Type B pancreatic cell (in vitro differentiated cells): ENCODE data around the gene NEURL1. TPM values are rescaled to one million over a fixed set of nuclear protein-coding genes. Genes with fewer than 3 reads are reported as not detected.

Experiments
- DNase-seq: peaks from one replicate; pipeline ENCODE4 v3.0.0; 2021; ENCODE audit warnings: mixed read lengths; ENCODE audit not compliant: unreplicated experiment; ENCODE audit errors: extremely low spot score
- H3K27ac Mint-ChIP-seq: 2 replicates; pipeline ENCODE4 v1.8.0; 2021; ENCODE audit warnings: mild to moderate bottlenecking, mixed read lengths
- H3K27me3 Mint-ChIP-seq: 2 replicates; pipeline ENCODE4 v1.8.0; 2021; ENCODE audit warnings: mixed read lengths
- H3K36me3 Mint-ChIP-seq: 2 replicates; pipeline ENCODE4 v1.8.0; 2021; ENCODE audit warnings: mixed read lengths
- H3K4me1 Mint-ChIP-seq: one replicate; pipeline ENCODE4 v1.8.0; 2021; ENCODE audit warnings: mixed read lengths; ENCODE audit not compliant: unreplicated experiment
- H3K4me3 Mint-ChIP-seq: 2 replicates; pipeline ENCODE4 v1.8.0; 2021; ENCODE audit warnings: mild to moderate bottlenecking, mixed read lengths
- H3K9me3 Mint-ChIP-seq: 2 replicates; pipeline ENCODE4 v1.8.0; 2021; ENCODE audit warnings: mixed read lengths
- total RNA-seq: library from RNA; stranded (reverse); gene quantifications from 2 replicates; pipeline ENCODE4 v1.2.1, GENCODE V29; 2021; ENCODE audit warnings: low replicate concordance
- TF ChIP-seq, protein P1 (sequence below): fragments of 200-600 bp; sonication (generic); conservative IDR thresholded peaks from 2 replicates; pipeline ENCODE4 v1.5.0; 2021; ENCODE audit warnings: antibody characterized with exemption, mild to moderate bottlenecking

NEURL1 gene
- total RNA-seq, 1 donor from 2014 or later, result 38.3 TPM

- no peaks in the 10 kb centered on the region for H3K27me3 Mint-ChIP-seq
- H3K27ac Mint-ChIP-seq, result no peak overlapping the region
- TF ChIP-seq, protein P1, sequence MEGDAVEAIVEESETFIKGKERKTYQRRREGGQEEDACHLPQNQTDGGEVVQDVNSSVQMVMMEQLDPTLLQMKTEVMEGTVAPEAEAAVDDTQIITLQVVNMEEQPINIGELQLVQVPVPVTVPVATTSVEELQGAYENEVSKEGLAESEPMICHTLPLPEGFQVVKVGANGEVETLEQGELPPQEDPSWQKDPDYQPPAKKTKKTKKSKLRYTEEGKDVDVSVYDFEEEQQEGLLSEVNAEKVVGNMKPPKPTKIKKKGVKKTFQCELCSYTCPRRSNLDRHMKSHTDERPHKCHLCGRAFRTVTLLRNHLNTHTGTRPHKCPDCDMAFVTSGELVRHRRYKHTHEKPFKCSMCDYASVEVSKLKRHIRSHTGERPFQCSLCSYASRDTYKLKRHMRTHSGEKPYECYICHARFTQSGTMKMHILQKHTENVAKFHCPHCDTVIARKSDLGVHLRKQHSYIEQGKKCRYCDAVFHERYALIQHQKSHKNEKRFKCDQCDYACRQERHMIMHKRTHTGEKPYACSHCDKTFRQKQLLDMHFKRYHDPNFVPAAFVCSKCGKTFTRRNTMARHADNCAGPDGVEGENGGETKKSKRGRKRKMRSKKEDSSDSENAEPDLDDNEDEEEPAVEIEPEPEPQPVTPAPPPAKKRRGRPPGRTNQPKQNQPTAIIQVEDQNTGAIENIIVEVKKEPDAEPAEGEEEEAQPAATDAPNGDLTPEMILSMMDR, result no peak
- no peak for DNase-seq
- no peak overlapping the region for H3K4me3 Mint-ChIP-seq
- H3K36me3 Mint-ChIP-seq, result peaks cover 3% of the 10 kb centered on the region
- H3K4me1 Mint-ChIP-seq, result peaks cover 1% of the 10 kb centered on the region
- no peaks in the 10 kb centered on the region for H3K9me3 Mint-ChIP-seq
Measured at GRCh38 chr10:103620352-103620740, 126.8 kb downstream of the NEURL1 start.

DNA sequence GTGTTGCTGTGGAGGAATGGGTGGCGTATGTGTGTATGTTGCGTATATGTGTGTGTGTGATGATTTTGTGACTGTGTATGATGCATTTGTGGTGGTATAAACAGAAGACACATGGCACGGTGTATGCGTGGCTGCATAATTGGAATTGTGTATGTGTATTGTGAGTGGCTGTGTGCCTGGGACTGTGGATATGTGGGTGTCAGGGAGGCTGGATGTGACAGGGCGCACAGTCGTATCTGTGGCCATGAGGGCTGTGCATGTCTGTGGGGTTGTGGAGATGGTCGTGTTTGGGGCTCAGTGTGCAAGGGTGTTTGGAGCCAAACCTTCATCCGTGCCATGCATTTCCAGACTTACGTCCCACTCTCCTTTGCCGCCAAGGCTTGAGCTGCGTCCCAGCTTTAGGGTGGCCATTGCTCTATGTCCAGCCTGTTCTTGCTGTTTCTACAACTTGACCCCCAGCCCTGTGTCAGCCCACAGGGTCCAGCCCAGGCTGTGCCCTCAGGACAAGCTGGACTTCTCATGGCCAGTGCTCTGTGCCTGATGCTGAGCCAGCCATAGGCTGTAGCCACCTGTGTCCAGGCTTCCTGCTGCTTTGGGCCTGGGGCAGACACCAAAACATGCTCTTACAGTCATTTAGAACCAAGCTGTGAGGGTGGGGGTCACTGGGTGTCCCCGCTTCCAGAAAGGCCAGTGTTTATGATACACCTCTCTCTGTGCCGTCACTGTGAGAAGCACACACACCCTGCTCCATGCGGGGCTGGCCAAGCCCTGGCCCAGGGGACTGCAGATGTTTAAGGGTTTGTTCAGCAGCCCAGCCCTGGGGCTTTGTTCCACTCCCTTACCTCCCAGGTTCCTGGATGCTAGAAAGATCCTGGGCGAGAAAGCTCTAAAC, 127.6 kb downstream of the NEURL1 start:
- Mint-ChIP-seq H3K4me3 (no peak overlapping the region), H3K27ac (no peak overlapping the region), H3K4me1 (no peaks in the 10 kb centered on the region), H3K27me3 (no peaks in the 10 kb centered on the region), H3K36me3 (peaks cover 3% of the 10 kb centered on the region), H3K9me3 (no peaks in the 10 kb centered on the region)
- DNase-seq, result no peak
- TF ChIP-seq, protein P1, result no peak

GRCh38 chr10:103621783-103622125, 128.2 kb downstream of the NEURL1 start:
- no peaks in the 10 kb centered on the region for H3K9me3 Mint-ChIP-seq
- no peaks in the 10 kb centered on the region for H3K4me1 Mint-ChIP-seq
- H3K36me3 Mint-ChIP-seq, result peaks cover 3% of the 10 kb centered on the region
- TF ChIP-seq, protein P1, result no peak
- DNase-seq, result no peak
- peak overlapping the region; percentile 39 for H3K27ac Mint-ChIP-seq
- H3K27me3 Mint-ChIP-seq, result no peaks in the 10 kb centered on the region
- H3K4me3 Mint-ChIP-seq, result no peak overlapping the region

DNA sequence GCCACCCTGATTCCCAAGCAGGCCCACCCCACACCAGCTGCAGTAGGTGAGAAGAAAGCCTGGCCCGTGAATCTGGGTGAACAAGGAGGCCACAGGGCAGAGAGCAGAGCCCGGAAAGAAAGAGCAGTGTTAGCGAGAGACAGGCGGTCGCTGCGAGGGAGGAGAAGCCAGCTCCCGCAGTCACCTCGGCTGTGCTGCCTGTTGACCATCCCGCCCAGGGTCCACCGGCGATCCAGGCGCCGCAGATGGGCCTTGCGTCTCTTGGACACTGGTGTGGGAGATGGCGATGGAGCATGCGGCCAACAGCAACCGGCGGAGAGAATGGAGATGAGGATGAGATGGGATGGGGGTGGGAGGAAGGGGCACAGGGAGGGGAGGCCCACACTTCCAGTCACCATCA, 128.8 kb downstream of the NEURL1 start:
- DNase-seq, result no peak
- Mint-ChIP-seq H3K4me1 (no peaks in the 10 kb centered on the region), H3K27me3 (no peaks in the 10 kb centered on the region), H3K27ac (peak overlapping the region; percentile 39), H3K9me3 (no peaks in the 10 kb centered on the region), H3K4me3 (no peak overlapping the region), H3K36me3 (peaks cover 3% of the 10 kb centered on the region)
- TF ChIP-seq, protein P1, result no peak

- no peak for DNase-seq
- H3K27me3 Mint-ChIP-seq, result no peaks in the 10 kb centered on the region
- H3K4me1 Mint-ChIP-seq, result no peaks in the 10 kb centered on the region
- no peak overlapping the region for H3K4me3 Mint-ChIP-seq
- H3K27ac Mint-ChIP-seq, result no peak overlapping the region
- peaks cover 7% of the 10 kb centered on the region for H3K36me3 Mint-ChIP-seq
- TF ChIP-seq, protein P1, result no peak
- H3K9me3 Mint-ChIP-seq, result no peaks in the 10 kb centered on the region
Measured at GRCh38 chr10:103622935-103623574, 129.6 kb downstream of the NEURL1 start.
